ENCODE measurements around the gene PRPS2. TPM values are rescaled to one million over a fixed set of nuclear protein-coding genes. Genes with fewer than 3 reads are reported as not detected.

The PRPS2 gene
- total RNA-seq, 1 experiment from 2014 or later, result 79.5 TPM

DNA sequence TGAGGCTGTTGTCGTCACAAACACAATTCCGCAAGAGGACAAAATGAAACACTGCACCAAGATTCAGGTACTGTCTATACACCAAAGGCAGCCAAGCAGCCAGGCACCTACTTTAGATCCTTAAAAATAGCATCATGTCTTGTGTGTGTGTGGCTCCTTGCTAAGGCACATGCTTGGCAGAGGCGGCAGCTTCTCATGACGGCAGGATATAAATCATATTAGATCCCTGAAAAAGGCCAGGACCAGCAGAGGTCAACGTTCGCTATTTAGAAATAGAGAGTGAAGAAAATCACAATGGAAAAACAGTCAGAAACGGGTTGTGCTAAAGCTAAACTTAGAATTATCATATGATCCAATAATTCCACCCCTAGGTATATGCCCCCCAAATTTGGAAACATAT, 29.5 kb downstream of the PRPS2 start:
- H3K4me3 ChIP-seq (replicated peaks in 1 of 2; ENCODE audit: low read depth in 1 of 2, low read length in 2 of 2), result no peak overlapping the region
- H3K4me2 ChIP-seq (ENCODE audit: low read length), result no peak overlapping the region
- H2AFZ ChIP-seq (ENCODE audit: low read depth, low read length, poor library complexity, severe bottlenecking), result no peak overlapping the region
- H3K9ac ChIP-seq (ENCODE audit: low read length), result no peak overlapping the region
- no peaks in the 10 kb centered on the region for H3K79me2 ChIP-seq (ENCODE audit: insufficient read depth, low read length)
- no peaks in the 10 kb centered on the region for H3K27me3 ChIP-seq (ENCODE audit: insufficient read depth, low read length)
- POLR2A ChIA-PET, result no interaction called here
- no TSS peak for BruUV-seq (replicated peaks)
- no peaks in the 10 kb centered on the region for H4K20me1 ChIP-seq (ENCODE audit: insufficient read depth)
- no peak for DNase-seq (ENCODE audit: low read depth, low spot score)
- H3K36me3 ChIP-seq (ENCODE audit: control insufficient read depth in 1 of 2, insufficient read depth in 2 of 2, low read length in 2 of 2), result peaks cover 6 to 8% of the 10 kb centered on the region in 2 experiments; a peak in 3 of 4 replicates
- no peak overlapping the region for H3K27ac ChIP-seq (ENCODE audit: low read depth, low read length)
- H3K9me2 ChIP-seq (ENCODE audit: insufficient read depth), result no peaks in the 10 kb centered on the region
- RAD21 ChIA-PET (ENCODE audit: low non-redundant PET in 1 of 2, low total read pairs in 2 of 2, uncharacterized antibody in 2 of 2, unreplicated experiment in 2 of 2), result no interaction called here
- no peak for ATAC-seq
- H3K9me3 ChIP-seq (ENCODE audit: control insufficient read depth in 1 of 2, insufficient read depth in 1 of 2, low read depth in 1 of 2, low read length in 2 of 2), result no peaks in the 10 kb centered on the region
- CTCF ChIA-PET, result no interaction called here
- intact Hi-C loops (cut with micrococcal nuclease), result no loop called here
- TF ChIP-seq CBX3 (IDR thresholded peaks at IDR 0.05; ENCODE audit: low read depth), result no peak
- TF ChIP-seq FOSL1 (IDR thresholded peaks at IDR 0.05; ENCODE audit: low read depth), result no peak
- TF ChIP-seq, protein P1, sequence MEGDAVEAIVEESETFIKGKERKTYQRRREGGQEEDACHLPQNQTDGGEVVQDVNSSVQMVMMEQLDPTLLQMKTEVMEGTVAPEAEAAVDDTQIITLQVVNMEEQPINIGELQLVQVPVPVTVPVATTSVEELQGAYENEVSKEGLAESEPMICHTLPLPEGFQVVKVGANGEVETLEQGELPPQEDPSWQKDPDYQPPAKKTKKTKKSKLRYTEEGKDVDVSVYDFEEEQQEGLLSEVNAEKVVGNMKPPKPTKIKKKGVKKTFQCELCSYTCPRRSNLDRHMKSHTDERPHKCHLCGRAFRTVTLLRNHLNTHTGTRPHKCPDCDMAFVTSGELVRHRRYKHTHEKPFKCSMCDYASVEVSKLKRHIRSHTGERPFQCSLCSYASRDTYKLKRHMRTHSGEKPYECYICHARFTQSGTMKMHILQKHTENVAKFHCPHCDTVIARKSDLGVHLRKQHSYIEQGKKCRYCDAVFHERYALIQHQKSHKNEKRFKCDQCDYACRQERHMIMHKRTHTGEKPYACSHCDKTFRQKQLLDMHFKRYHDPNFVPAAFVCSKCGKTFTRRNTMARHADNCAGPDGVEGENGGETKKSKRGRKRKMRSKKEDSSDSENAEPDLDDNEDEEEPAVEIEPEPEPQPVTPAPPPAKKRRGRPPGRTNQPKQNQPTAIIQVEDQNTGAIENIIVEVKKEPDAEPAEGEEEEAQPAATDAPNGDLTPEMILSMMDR (IDR thresholded peaks at IDR 0.05 in 2 of 3, conservative IDR thresholded peaks at IDR 0.05 in 1 of 3; ENCODE audit: borderline replicate concordance in 1 of 3, insufficient read depth in 1 of 3, low read depth in 2 of 3, low read length in 2 of 3), result no peak
- no peak for TF ChIP-seq EZH2phosphoT487 (IDR thresholded peaks at IDR 0.05; ENCODE audit: borderline replicate concordance)
- no peak for TF ChIP-seq ZNF274 (IDR thresholded peaks at IDR 0.05; ENCODE audit: low read depth, low read length)
- TF ChIP-seq ELF1 (IDR thresholded peaks at IDR 0.05; ENCODE audit: borderline replicate concordance, low read depth), result no peak
- no peak for TF ChIP-seq YY1 (IDR thresholded peaks at IDR 0.05; ENCODE audit: extremely low read depth, insufficient replicate concordance, low read depth, low read length)
- TF ChIP-seq, protein P2, sequence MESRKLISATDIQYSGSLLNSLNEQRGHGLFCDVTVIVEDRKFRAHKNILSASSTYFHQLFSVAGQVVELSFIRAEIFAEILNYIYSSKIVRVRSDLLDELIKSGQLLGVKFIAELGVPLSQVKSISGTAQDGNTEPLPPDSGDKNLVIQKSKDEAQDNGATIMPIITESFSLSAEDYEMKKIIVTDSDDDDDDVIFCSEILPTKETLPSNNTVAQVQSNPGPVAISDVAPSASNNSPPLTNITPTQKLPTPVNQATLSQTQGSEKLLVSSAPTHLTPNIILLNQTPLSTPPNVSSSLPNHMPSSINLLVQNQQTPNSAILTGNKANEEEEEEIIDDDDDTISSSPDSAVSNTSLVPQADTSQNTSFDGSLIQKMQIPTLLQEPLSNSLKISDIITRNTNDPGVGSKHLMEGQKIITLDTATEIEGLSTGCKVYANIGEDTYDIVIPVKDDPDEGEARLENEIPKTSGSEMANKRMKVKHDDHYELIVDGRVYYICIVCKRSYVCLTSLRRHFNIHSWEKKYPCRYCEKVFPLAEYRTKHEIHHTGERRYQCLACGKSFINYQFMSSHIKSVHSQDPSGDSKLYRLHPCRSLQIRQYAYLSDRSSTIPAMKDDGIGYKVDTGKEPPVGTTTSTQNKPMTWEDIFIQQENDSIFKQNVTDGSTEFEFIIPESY (IDR thresholded peaks at IDR 0.05; ENCODE audit: extremely low read depth, insufficient replicate concordance, low read length), result no peak
- TF ChIP-seq CEBPB (IDR thresholded peaks at IDR 0.05; ENCODE audit: low read depth), result no peak
- peaks cover 7 to 11% of the 10 kb centered on the region in 2 experiments for H3K4me1 ChIP-seq (ENCODE audit: control insufficient read depth in 1 of 2, insufficient read depth in 2 of 2, low read length in 2 of 2)
